Measurements from ENCODE around the gene EXTL1.

- TF ChIP-seq POLR2A (IDR thresholded peaks at IDR 0.05) (no peak), CTCF (IDR thresholded peaks at IDR 0.05) (no peak)
These were observed 55.9 kb downstream of the EXTL1 start for GRCh38 chr1:26077524-26077923.

Measured in thyroid gland (tissue), 4 donors.